Effector CD8-positive, alpha-beta T cell (primary cell): ENCODE results near the gene TMEM132A.
"Not testable (repeated sequence)": the region's sequence is repeated elsewhere in the genome, so short reads cannot be mapped to it uniquely, and the experiment has no call there.

Source experiments
- DNase-seq: peaks from one replicate; lab custom pipeline; 2025; lab: John Stamatoyannopoulos, UW

The TMEM132A gene

DNA sequence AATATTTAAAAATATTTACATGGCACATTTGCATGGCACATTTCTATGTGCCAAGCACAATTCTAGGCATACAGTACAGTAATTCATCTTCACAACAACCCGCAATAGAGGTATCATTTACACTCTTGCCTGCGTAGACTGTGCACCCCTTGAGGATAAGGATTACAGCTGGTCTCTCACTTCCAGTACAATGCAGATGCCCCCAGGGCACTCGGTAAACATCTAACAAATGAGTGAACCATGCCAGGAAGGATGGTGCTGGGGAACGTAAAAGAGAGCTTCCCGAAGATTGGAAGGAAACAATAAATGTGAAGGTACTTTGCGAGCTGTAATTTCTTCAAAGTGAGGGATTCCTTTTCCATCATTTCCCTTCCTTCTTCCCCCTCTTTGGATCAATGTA, 19.2 kb upstream of the TMEM132A start:
- no peak for DNase-seq

DNA sequence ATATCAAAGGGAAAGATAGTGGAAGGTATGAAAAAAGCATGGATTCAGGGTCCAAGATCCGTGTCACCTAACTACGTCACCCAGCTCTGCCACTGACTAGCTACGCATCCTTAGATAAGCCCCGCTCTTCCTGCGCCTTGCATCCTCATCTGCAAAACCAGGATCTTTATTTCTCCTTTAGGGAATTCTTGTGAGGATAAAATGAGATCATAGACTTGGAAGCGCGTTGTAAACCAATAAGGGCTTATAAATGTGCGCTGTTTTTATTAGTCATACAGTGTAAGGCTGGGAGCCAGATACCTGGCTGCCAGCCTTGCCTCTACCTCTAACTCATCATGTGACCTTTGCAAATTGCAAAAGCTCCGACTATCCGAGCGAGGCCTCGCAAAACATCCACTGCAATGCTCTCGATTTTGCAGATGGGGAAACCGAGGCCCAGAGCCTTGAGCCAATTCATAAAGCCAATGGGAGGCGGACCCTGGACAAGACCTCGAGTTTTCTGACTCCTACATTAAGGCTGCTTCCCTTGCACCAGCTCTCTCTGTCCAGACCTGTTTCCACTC, 18.6 kb upstream of the TMEM132A start:
- DNase-seq = no peak

DNA sequence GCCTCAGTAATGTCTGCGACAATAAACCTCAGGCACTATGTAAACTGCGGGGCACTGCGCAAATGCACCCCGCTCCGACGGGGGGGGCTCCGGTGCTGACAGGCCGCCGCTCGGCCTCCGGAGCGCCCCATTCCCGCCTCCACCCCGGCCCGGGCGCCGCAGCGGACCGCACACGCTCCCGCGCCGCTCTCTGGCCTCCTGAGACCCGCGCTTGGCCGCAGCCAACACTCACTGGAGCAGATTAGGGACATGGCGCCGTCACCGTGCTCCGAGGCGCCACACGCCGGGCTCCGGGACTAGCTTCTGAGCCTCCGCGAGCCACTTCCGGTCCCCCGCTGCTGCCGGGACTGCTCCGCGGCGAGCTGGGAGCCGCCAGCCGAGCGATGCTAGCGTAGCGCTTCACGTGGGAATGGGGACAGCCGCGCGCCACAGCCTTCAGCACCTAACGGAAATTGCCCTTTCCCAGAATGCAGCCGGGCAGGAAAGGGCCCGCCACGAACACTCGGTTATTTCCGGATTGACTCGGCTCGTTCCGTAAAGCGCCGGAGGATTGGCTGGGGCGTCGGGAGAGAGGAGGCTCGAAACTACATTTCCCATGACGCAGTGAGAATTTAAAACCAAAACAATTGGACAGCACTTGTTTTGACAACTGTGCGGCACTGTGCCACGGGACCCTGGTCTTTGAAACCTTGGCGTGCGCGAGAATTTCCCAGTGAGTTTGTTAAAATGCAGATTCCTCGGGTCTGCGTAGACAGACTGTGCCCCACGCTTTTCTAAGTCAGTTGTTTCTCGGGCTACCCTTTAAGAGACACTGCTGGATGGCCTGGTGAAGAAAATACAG, 17.9 kb upstream of the TMEM132A start, which contains the start of gene PRPF19:
Gene PRPF19 (minus strand): TSS at position 454 of the 841 bp plus-strand sequence. CDS start 203 bp downstream, at position 251.
- DNase-seq = peak; percentile 99

DNA sequence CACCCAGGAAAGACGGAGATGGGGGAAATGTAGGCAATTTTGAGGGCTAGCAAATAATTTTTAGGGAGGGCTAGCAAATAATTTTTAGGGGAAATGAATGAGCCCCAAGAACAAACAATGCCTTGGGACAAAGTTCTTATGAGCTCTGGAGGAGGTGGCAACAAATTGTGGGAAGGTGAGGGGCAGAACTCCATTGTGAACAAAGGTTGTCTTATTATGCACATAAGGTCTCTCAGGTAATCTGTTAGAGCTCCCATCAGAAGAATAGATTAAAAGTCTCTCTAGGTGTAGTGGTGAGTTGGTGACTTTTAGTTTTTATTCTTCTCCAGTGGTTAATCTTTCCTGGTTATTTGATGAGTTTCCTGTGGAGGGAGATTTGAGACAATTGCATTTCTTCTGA, 15.5 kb upstream of the TMEM132A start:
- no peak for DNase-seq

DNA sequence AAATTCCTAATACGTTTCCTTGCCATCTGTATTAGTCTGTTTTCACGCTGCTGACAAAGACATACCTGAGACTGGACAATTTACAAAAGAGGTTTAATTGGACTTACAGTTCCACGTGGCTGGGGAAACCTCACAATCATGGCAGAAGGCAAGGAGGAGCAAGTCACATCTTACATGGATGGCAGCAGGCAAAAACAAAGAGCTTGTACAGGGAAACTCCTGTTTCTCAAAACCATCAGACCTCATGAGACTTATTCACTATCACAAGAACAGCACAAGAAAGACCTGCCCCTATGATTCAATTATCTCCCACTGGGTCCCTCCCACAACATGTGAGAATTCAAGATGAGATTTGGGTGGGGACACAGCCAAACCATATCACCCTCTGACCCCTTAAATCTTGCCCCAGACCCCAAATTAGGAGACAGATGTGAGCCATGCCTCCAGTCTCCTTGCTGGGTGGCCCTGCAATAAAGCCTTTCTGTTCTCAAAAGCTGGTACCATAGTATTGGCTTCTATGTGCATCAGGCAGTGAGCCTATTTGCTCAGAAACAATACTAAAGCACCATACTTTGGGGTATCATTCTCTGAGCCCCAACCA, 14.5 kb upstream of the TMEM132A start:
- DNase-seq = not testable (repeated sequence)

DNA sequence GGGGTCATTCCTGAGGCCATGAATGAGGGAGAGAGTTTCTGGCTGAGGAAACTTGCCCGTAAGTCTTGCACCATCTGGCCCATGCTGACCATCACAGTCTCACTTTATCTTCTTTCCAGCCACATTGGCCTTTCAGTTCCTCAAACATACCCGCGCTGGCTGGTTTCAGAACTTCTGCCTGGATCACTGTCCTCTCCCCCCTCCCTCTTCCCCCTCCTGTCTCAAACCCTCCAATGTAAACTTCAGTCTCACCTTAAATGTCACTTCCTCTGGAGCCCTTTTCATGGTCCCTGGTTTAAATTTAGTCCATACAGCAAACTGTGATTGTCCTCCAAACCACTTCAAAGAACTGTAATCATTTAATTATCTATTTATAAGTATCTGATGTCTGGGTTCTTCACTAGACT, 14.0 kb upstream of the TMEM132A start:
- DNase-seq = no peak

DNA sequence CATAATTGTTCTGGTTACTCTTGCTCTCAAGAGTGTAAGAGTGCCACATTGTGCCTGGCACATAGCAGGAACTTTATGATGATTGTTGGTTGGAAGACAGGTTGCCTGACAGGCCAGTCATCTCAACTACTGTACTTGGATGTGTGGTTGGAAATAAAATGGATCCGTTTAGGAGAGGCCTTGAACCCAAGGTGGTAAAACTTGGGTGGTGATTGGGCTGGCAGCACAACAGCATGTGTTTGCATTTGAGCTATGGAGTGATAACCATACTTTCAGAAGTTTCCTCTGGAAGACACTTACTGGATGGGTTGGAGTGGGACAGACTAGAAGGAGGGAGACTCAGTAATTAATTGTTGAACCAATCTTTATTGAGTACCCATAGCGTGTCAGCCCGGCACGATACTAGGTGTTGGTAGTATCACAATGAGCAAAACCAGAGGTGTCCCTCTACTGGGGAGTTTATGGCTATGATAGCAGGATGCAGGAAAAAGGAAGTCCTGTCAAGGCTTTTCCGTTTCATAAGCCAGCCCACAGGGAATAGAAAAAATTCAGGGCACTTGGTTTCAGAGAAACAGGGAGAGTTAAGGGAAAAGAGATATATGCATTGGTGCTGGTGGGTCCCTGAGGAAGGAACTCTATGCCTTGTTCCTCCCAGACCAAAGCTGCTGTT, 13.4 kb upstream of the TMEM132A start:
- DNase-seq = no peak

DNA sequence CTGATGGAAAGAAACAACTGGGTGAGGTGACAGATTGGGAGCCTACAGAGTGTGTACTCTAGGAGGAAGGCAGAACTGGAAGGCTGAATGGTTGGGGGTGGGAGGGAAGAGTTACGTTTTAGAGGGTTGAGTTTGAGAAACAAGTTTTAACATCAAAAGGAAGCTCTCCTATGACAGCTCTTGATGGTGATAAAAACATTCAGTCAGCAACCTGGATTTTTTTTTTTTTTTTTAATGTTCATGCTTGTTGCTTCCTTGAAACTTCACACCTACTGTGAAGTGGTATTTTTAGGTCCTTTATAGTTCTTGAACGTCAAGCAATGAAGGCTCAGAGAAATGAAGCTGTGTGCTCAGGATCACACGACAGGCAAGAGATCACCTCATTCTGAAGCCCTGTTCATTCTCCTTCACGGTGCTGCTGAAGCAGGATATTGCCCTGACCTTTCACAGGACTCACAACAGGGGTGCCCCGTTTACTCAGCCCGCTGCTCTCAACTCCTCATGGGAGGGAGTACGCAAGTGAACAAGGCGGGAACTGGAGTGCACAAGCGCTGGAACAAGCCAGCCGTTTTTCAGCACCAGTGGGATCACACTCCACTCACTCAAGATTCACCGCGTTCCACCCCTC, 11.9 kb upstream of the TMEM132A start:
- DNase-seq = no peak

DNA sequence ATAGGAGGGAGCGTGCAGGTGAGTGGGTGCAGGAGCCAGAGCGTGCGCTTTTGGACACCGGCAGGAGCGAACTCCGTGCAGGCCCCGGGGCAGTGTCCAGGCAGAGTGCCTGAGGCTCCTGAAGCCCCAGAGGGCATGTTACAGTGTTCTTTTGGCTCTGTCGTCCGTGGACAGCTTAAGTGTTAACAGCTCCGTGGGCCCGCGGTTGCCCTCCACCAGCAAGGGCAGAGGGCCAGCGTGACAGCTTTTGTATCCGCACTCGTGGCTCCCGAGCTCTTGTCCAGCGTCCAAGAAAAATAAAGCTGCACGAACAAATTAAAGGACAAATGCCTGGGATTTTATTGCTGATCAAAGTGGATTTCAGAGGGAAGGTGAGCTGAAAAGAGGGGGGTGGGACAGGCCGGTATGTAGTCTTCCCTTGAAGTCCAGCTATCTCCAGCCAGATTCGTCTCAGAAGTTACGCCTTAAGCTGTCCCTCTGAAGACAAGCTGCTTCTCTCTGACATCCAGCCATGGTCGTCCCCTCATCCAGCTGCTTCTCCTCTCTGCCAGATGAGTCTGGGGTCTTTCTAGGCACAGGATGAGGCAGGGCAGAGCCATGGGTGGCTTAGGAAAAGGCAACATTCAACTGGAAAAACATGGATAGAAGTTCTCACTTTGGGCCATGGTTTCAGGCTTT, 11.3 kb upstream of the TMEM132A start:
- no peak for DNase-seq

DNA sequence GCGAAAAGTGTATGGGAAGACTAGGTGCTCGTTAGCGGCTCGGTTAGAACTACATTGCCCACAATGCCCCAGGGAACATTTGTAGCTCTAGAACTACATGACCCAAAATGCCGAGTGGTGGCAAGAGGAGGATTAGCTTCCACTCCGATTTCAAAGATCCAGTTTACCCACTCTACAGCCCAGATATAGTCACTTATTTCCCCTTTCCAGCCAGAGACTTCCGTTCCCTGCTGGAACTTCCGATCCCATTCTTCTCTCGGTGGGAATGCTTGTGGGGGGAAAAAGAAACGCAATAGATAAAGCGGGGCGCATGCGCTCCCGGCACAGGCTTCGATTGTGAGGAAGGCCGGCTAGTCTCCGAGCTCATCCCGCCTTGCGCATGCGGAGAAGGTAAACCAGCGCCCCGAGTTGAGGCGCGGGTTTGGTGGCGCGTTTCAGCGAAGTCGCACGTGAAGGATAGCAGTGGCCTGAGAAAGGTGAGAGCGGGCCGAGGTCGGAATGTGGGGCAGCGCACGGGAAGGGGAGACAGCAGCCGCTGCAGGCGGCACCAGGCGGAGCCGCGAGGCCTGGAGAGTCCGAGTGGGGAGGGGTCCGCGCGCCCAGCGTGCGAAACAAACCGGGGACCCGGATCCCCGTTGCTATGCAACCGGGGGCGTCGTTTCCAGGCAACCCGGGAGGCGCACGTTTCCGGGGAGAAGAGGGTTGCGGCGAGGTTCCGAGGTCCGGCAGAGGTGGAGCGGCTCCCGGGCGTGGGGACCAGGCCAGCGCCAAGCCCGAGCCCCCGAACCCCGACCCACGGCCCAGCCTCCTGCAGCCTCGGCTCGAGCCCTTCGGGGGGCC, 10.2 kb upstream of the TMEM132A start, which contains the start of gene TMEM109:
Gene TMEM109 (plus strand): TSS at position 366 of the 840 bp plus-strand sequence. CDS start 5,536 bp downstream, outside the sequence.
- DNase-seq = peak; percentile 83

DNA sequence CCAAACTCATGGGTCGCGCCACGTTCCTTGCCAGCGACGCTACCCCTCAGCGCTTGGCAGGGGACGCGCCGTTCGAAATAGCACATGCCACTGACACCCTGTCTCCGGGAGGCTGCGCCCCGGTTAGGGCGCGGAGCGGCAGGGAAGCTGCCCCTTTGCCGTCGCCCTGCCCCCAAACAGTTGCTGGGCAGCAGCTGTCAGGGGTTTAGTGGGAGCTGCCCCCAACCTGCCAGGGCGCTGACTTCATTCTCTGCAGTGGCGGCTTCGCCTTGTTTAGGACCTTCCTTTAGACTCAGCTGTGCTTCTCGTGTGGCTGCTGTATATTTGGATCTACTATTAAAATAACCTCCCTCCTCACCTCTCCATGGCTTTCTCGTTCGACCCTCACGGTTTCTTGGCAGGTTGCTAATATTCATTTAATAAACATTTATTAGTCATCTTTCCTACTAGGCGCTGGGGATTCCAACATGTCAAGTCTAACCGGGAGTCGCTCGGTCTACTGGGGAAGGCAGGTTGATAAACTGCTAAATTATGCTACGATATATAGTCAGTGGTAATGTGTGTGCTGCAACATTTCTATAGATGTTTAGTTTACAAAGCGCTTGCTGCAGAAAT, 9.5 kb upstream of the TMEM132A start:
- DNase-seq = peak; percentile 31

DNA sequence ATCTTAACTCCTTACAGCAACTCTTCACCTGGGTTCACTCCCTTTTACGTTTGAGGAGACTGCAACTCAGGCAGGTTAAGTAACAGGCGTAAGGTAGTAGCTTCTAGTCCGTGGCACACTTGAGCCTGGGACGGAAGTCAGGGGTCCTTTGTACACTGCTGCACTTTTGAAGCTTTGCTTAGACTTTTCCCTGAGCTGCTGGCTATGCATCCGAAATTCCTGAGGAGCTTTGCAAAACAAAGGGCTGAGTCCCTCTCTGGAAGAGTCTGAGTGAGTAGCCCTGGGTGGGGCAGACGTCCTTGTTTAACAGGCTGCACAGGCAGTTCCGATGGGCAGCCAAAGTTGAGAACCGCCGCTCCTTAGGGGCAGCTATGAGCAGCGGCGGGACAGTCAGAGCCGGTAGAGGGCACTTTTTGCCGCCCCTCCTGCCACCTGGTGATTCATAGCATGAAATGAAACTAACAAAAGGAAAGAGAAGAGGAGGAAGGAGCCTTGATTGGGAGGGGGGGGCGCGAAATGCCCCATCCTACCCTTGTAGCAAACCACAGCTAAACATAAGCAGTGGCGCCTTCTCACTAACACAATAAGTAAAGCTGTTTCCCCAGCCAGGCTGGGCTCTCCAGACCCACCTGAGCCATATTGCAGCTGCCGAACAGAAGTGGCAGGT, 8.9 kb upstream of the TMEM132A start:
- peak; percentile 32 for DNase-seq

DNA sequence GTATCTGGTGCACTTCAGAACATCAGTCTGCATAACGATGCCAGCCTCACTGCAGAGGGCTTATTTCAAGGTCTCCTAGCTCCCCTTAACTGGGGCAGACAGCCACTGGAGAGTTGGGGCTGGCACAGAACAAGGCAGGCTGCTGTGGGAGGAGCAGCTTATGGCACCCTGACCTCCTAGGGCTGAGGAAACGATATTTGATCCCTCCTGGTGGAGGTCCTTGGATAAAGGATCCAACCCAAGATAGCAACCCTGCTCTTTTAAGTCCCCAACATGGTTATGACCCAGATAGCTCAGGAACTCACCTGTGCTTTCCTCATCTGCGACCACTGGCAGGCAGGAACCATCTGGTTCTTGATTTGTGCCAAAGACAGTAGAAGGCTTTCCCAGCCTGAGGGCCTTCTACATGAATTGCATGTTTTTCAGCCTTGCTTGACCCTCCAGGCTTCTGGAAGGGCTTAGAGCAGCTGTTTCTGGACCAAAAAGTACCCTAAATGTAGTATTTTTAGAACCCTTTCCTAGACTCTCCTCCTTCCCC, 7.5 kb upstream of the TMEM132A start:
- DNase-seq = no peak

DNA sequence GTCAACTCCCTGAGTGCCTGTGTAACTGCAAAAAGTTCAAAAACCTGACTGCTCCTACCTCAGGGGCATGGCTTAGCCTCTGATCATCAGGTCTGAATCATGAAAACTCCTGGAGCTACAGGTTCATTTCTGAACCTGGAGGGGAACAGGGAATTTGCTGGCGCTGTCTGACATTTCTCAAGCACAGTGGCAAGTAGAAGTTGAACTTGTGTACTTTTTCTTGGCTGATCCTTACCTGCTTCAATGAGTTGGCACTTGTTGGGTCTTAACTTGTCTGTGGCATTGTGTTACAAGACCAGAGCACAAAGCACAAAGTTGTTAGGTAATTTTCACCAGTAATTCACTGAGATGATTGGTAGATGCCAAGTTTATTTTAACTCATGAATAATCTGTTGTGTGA, 7.0 kb upstream of the TMEM132A start:
- DNase-seq = no peak

DNA sequence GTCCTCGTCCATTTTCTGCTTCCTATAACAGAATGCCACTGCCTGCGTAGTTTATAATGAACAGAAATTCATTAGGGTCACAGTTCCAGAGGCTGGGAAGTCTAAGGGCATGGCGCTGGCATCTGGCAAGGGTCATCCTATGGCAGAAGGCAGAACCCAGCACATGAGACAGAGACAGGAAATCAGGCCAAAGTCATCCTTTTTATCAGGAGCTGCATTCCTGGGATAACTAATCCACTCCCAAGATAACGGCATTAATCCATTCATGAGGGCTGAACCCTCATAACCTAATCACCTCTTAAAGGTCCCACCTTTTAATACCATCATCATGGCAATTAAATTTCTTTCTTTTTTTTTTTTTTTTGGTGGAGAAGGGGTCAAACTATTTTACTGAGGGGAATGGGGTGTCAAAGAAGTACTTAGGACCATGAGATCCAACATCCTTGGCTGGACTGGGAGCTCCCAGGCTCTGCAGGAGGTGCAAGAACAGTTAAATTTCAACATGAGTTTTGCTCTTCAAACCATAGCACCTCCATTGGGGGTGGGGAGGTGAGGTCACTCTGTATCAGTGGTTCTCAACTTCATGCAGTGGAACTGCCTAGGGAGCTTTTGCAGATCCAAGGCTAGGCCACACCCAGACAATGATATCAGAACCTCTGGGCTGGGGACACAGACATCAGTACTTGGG, 5.9 kb upstream of the TMEM132A start:
- DNase-seq = no peak

DNA sequence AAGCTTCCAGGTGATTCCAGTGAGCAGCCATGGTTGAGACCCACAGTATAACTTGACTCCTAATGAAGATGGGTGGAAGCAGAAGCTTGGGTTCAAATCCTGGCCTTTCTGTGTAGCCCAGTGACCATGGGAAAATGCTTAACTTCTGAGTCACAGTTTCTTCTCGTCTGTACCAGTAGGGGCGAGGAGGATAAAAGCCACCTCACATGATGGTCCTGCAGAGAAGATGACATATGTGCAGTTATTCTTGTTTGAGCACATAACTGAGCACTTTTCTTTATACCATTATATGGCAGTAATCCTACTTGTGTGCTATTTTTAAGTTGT, 5.4 kb upstream of the TMEM132A start:
- no peak for DNase-seq

DNA sequence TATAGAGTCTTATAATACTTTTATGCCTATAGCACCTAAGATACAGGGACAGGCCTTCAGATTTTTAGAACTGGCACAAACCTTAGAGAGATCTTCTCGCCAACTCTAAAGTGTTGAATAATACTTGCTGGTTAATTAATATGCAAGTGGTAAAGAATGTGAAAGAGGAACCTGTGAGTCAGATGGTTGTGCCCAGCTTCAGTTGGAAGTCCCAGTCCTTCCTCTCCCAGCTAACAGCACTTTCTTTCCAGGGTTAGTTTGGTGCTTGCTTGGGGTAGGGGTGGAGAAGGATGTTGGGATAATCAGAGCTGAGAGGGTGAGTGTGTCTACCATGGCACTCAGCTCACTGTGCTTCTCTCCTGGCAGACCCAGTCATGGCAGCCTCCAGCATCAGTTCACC, 4.9 kb upstream of the TMEM132A start:
- DNase-seq = no peak

DNA sequence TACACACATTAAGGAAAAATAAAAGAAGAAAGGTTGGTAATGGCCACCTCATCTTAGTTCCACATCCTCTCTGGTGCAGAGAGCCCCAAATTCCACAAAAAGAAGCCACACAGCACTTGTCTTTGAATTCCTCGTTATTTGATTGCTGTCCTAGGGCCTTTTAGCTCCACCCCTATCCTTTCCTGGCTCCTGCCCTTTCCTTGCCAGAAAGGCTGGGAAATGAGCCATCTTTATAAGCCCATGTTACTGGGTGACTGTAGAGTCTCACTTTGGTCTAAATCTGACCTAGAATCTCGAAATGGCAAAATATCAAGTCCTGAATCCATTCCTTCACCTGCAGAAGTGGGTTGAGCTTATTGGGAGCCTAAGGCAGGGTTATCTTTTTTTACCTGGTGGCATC, 4.3 kb upstream of the TMEM132A start:
- DNase-seq = no peak

DNA sequence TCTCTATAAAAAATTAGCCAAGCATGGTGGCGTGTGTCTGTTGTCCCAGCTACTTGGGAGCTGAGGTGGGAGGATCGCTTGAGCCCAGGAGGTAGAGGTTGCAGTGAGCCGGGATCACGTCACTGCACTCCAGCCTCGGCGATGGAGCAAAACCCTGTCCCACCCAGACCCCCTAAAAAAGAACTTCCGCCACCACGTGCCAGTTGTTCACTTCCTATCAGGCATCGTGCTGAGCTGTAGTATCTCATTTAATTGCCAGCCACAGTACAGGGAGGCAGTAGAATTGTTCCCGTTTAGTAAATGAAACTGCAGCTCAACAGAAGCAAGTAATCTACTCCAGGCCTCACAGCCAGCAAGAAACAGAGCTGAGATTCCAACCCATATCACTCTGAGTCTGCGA, 3.0 kb upstream of the TMEM132A start:
- DNase-seq = no peak
